Progenitor cell of endocrine pancreas (in vitro differentiated cells): ENCODE results near the gene TMEM168. TPM values are rescaled to one million over a fixed set of nuclear protein-coding genes. Genes with fewer than 3 reads are reported as not detected.
"Not testable (repeated sequence)": the region's sequence is repeated elsewhere in the genome, so short reads cannot be mapped to it uniquely, and the experiment has no call there.

ENCODE experiments used
- DNase-seq: peaks from one replicate; pipeline ENCODE4 v3.0.0; 2021; ENCODE audit warnings: low spot score; ENCODE audit not compliant: unreplicated experiment
- H3K27ac Mint-ChIP-seq: 2 replicates; pipeline ENCODE4 v1.8.0; 2021; ENCODE audit warnings: mild to moderate bottlenecking, moderate library complexity, mixed read lengths
- H3K27me3 Mint-ChIP-seq: 2 replicates; pipeline ENCODE4 v1.8.0; 2021; ENCODE audit warnings: mixed read lengths
- H3K36me3 Mint-ChIP-seq: 2 replicates; pipeline ENCODE4 v1.8.0; 2022; ENCODE audit warnings: mixed read lengths; ENCODE audit not compliant: insufficient read depth
- H3K4me1 Mint-ChIP-seq: 2 replicates; pipeline ENCODE4 v1.8.0; 2021; ENCODE audit warnings: low read depth, mixed read lengths
- H3K4me3 Mint-ChIP-seq: 2 replicates; pipeline ENCODE4 v1.8.0; 2021; ENCODE audit warnings: low read depth, mild to moderate bottlenecking, moderate library complexity, mixed read lengths
- H3K9me3 Mint-ChIP-seq: 2 replicates; pipeline ENCODE4 v1.8.0; 2021; ENCODE audit warnings: low read depth, mixed read lengths
- total RNA-seq: library from RNA; stranded (reverse); gene quantifications from 2 replicates; pipeline ENCODE4 v1.2.1, GENCODE V29; 2021
- TF ChIP-seq, protein P1 (sequence below): fragments of 200-600 bp; sonication (generic); IDR thresholded peaks from one replicate; pipeline ENCODE4 v1.5.0; 2021; ENCODE audit warnings: antibody characterized with exemption, mild to moderate bottlenecking; ENCODE audit not compliant: unreplicated experiment

The TMEM168 gene
- total RNA-seq, 1 donor from 2014 or later: 19.3 TPM

DNA sequence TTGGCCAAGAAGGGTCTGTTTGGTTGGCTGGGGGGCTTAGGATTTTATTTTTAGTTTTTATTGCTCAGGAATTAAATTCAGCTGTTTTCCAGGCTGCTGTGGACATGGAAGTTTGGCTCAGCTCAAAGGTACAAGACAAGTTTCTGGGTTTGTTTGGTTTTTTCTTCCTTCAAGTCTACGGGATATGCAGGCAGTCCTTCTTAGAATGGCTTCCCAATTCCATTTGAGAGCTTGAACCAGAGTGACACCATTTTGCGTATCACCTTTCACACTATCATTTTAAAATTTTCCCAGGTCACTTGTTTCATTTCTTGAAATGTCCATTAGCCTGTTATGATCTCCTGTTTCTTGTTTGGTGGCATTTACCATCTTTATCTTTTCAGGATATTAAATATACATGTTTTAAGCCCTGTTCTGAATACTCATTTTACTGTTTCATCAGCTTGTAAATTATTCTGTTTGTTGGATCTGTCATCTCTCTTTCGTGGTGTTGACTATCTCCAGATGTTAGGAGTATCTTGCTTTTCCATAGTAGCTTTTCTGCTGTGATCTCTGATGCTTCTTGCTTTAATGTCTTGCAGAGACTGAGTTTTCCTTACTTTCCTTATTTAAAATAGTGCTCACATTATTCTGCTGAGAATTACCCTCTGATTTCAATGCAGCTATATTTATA lies 9.4 kb upstream of the TMEM168 start:
- Mint-ChIP-seq H3K9me3 (no peaks in the 10 kb centered on the region), H3K27ac (no peak overlapping the region), H3K4me3 (no peak overlapping the region), H3K27me3 (no peaks in the 10 kb centered on the region), H3K4me1 (no peaks in the 10 kb centered on the region), H3K36me3 (no peaks in the 10 kb centered on the region)
- TF ChIP-seq, protein P1, sequence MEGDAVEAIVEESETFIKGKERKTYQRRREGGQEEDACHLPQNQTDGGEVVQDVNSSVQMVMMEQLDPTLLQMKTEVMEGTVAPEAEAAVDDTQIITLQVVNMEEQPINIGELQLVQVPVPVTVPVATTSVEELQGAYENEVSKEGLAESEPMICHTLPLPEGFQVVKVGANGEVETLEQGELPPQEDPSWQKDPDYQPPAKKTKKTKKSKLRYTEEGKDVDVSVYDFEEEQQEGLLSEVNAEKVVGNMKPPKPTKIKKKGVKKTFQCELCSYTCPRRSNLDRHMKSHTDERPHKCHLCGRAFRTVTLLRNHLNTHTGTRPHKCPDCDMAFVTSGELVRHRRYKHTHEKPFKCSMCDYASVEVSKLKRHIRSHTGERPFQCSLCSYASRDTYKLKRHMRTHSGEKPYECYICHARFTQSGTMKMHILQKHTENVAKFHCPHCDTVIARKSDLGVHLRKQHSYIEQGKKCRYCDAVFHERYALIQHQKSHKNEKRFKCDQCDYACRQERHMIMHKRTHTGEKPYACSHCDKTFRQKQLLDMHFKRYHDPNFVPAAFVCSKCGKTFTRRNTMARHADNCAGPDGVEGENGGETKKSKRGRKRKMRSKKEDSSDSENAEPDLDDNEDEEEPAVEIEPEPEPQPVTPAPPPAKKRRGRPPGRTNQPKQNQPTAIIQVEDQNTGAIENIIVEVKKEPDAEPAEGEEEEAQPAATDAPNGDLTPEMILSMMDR: no peak
- no peak for DNase-seq

- Mint-ChIP-seq H3K9me3 (no peaks in the 10 kb centered on the region), H3K27ac (no peak overlapping the region), H3K4me3 (no peak overlapping the region), H3K27me3 (no peaks in the 10 kb centered on the region), H3K36me3 (no peaks in the 10 kb centered on the region), H3K4me1 (no peaks in the 10 kb centered on the region)
- TF ChIP-seq, protein P1: no peak
- no peak for DNase-seq
Measured at GRCh38 chr7:112798274-112799159, 8.3 kb upstream of the TMEM168 start.

- H3K27me3 Mint-ChIP-seq, H3K4me3 Mint-ChIP-seq, H3K9me3 Mint-ChIP-seq, H3K4me1 Mint-ChIP-seq, DNase-seq, H3K27ac Mint-ChIP-seq, H3K36me3 Mint-ChIP-seq: not testable (repeated sequence)
Measured at GRCh38 chr7:112796552-112796951, 6.4 kb upstream of the TMEM168 start.

GRCh38 chr7:112792441-112792840 lies 2.2 kb upstream of the TMEM168 start:
- no peak for DNase-seq
- Mint-ChIP-seq H3K36me3 (peaks cover 2% of the 10 kb centered on the region), H3K9me3 (no peaks in the 10 kb centered on the region), H3K4me3 (no peak overlapping the region), H3K4me1 (peaks cover 13% of the 10 kb centered on the region), H3K27me3 (no peaks in the 10 kb centered on the region), H3K27ac (no peak overlapping the region)
- TF ChIP-seq, protein P1: no peak

DNA sequence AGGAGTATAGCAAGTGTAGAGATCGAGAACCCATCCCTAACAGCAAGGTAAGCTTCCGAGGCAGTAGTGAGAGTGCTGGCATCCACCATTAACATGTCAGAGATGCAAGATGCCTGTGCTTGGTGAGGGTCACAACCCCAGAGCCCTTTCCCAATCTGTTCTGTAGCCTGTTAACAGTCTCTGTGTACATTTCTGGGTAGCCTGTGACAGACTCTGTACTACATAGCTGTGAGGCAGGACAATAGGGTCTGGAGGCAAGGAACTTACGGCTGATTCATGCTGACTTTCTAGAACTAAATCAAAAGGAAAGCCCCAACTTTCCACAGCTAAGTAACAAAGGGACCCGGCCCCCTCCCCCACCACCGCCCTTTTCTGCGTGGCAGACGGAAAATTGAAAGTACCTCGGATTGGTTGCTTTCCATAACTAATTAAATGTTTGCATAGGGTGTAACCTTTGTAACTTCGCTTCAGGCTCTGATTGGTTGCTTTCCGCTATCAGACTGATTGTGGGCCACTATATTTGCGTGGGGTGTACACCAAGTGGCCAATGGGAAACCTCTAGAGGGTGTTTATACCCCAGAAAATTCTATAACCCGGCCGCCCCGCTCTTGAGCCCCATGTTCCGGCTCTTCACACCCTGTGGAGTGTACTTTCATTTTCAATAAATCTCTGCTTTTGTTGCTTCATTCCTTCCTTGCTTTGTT lies 1.4 kb upstream of the TMEM168 start:
- no peak for DNase-seq

More for the DNA sequence above, 1.4 kb upstream of the TMEM168 start:
- Mint-ChIP-seq H3K36me3 (peaks cover 2% of the 10 kb centered on the region), H3K27ac (no peak overlapping the region), H3K4me3 (peak overlapping the region; percentile 18), H3K27me3 (no peaks in the 10 kb centered on the region), H3K4me1 (peaks cover 13% of the 10 kb centered on the region), H3K9me3 (no peaks in the 10 kb centered on the region)
- TF ChIP-seq, protein P1: no peak
